Measurements from ENCODE around the gene PDZD2. TPM values are rescaled to one million over a fixed set of nuclear protein-coding genes. Genes with fewer than 3 reads are reported as not detected.

PDZD2 gene
- total and polyA plus RNA-seq, 2 donors (not counting 3 experiments of a cell fraction or from before 2014, with no cell fraction given) = 0.66 to 6.9 TPM

- H3K4me2 ChIP-seq (ENCODE audit: insufficient read depth, low read length) = no peak overlapping the region
- H3K9ac ChIP-seq (replicated peaks; ENCODE audit: extremely low read depth, insufficient read depth, low read length) = no peak overlapping the region
- H3K27ac ChIP-seq (ENCODE audit: insufficient read depth, low read depth, low read length) = no peak overlapping the region
- FAIRE-seq (no peak), DNase-seq (ENCODE audit: low read depth, low spot score) (no peak)
- no peaks in the 10 kb centered on the region for H3K79me2 ChIP-seq (ENCODE audit: control insufficient read depth, insufficient read depth, low read length)
- H3K9me3 ChIP-seq (replicated peaks; ENCODE audit: control insufficient read depth, insufficient read depth, low read length) = no peaks in the 10 kb centered on the region
- no peak for TF ChIP-seq MYC (IDR thresholded peaks at IDR 0.05; ENCODE audit: low read depth, low read length)
- no peak for TF ChIP-seq GATA2 (IDR thresholded peaks at IDR 0.05; ENCODE audit: insufficient read depth, insufficient read length, low read depth, low read length)
- TF ChIP-seq POLR2AphosphoS5 (IDR thresholded peaks at IDR 0.05; ENCODE audit: insufficient read depth, low read depth, low read length) = no peak
- TF ChIP-seq POLR2A (IDR thresholded peaks at IDR 0.05; ENCODE audit: low read depth, low read length) = no peak
- TF ChIP-seq, protein P1, sequence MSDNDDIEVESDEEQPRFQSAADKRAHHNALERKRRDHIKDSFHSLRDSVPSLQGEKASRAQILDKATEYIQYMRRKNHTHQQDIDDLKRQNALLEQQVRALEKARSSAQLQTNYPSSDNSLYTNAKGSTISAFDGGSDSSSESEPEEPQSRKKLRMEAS (IDR thresholded peaks at IDR 0.05; ENCODE audit: insufficient read depth, insufficient read length) = no peak
- H3K4me1 ChIP-seq (ENCODE audit: control insufficient read depth, extremely low read depth, insufficient read depth, low read length) = no peaks in the 10 kb centered on the region
- POLR2A ChIA-PET = no interaction called here
- CTCF ChIA-PET = no interaction called here
- H3K36me3 ChIP-seq (ENCODE audit: control insufficient read depth in 2 of 2, extremely low read depth in 1 of 2, insufficient read depth in 2 of 2, low read length in 2 of 2) = no peaks in the 10 kb centered on the region
- dilution Hi-C loops (cut with MboI; ENCODE audit: extremely low pct_ligation_motif_present, low sequenced_read_pairs) (no loop called here), intact Hi-C loops (cut with micrococcal nuclease) (no loop called here)
- H2AFZ ChIP-seq (ENCODE audit: low read depth, low read length) = no peak overlapping the region
- no peaks in the 10 kb centered on the region for H3K9me1 ChIP-seq (replicated peaks; ENCODE audit: control insufficient read depth, extremely low read depth, insufficient read depth, low read length)
- no peaks in the 10 kb centered on the region for H4K20me1 ChIP-seq (replicated peaks; ENCODE audit: control insufficient read depth, extremely low read depth, insufficient read depth, low read length)
- BruUV-seq (replicated peaks) = no TSS peak
- no peaks in the 10 kb centered on the region for H3K27me3 ChIP-seq (ENCODE audit: control insufficient read depth in 2 of 2, insufficient read depth in 2 of 2, low read length in 2 of 2)
- H3K4me3 ChIP-seq (replicated peaks in 1 of 3; ENCODE audit: insufficient read depth in 1 of 3, low read depth in 1 of 3, low read length in 3 of 3) = no peak overlapping the region
These were observed 318.2 kb downstream of the PDZD2 start for GRCh38 chr5:31957151-31957550.

GRCh38 chr5:31962351-31962751 is 323.4 kb downstream of the PDZD2 start:
- peaks cover 0 to 3% of the 10 kb centered on the region in 2 experiments for H3K27me3 ChIP-seq (ENCODE audit: control insufficient read depth in 2 of 2, insufficient read depth in 2 of 2, low read length in 2 of 2)
- no peak for FAIRE-seq
- DNase-seq (ENCODE audit: low read depth, low spot score) = no peak
- TF ChIP-seq POLR2A (IDR thresholded peaks at IDR 0.05; ENCODE audit: low read depth, low read length) (no peak), FOS (IDR thresholded peaks at IDR 0.05; ENCODE audit: borderline replicate concordance, insufficient read depth, low read length) (no peak), EZH2 (IDR thresholded peaks at IDR 0.05; ENCODE audit: borderline replicate concordance, low read depth, low read length, severe bottlenecking) (no peak), GATA2 (IDR thresholded peaks at IDR 0.05; ENCODE audit: insufficient read depth, insufficient read length, low read depth, low read length) (no peak), POLR2AphosphoS5 (IDR thresholded peaks at IDR 0.05; ENCODE audit: insufficient read depth, low read depth, low read length) (no peak), JUN (IDR thresholded peaks at IDR 0.05; ENCODE audit: borderline replicate concordance, insufficient read depth, insufficient read length, low read depth) (no peak), MYC (IDR thresholded peaks at IDR 0.05; ENCODE audit: low read depth, low read length) (no peak)
- TF ChIP-seq, protein P2, sequence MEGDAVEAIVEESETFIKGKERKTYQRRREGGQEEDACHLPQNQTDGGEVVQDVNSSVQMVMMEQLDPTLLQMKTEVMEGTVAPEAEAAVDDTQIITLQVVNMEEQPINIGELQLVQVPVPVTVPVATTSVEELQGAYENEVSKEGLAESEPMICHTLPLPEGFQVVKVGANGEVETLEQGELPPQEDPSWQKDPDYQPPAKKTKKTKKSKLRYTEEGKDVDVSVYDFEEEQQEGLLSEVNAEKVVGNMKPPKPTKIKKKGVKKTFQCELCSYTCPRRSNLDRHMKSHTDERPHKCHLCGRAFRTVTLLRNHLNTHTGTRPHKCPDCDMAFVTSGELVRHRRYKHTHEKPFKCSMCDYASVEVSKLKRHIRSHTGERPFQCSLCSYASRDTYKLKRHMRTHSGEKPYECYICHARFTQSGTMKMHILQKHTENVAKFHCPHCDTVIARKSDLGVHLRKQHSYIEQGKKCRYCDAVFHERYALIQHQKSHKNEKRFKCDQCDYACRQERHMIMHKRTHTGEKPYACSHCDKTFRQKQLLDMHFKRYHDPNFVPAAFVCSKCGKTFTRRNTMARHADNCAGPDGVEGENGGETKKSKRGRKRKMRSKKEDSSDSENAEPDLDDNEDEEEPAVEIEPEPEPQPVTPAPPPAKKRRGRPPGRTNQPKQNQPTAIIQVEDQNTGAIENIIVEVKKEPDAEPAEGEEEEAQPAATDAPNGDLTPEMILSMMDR (IDR thresholded peaks at IDR 0.05; ENCODE audit: extremely low read depth in 1 of 2, insufficient read depth in 1 of 2, low read depth in 1 of 2, low read length in 2 of 2) = no peak
- TF ChIP-seq, protein P1 (IDR thresholded peaks at IDR 0.05; ENCODE audit: insufficient read depth, insufficient read length) = no peak
- H3K9ac ChIP-seq (replicated peaks; ENCODE audit: extremely low read depth, insufficient read depth, low read length) = no peak overlapping the region
- intact Hi-C loops (cut with micrococcal nuclease) (no loop called here), dilution Hi-C loops (cut with MboI; ENCODE audit: extremely low pct_ligation_motif_present, low sequenced_read_pairs) (no loop called here)
- no peaks in the 10 kb centered on the region for H3K79me2 ChIP-seq (ENCODE audit: control insufficient read depth, insufficient read depth, low read length)
- H3K4me3 ChIP-seq (replicated peaks in 1 of 3; ENCODE audit: insufficient read depth in 1 of 3, low read depth in 1 of 3, low read length in 3 of 3) = no peak overlapping the region
- H3K9me3 ChIP-seq (replicated peaks; ENCODE audit: control insufficient read depth, insufficient read depth, low read length) = no peaks in the 10 kb centered on the region
- no peaks in the 10 kb centered on the region for H4K20me1 ChIP-seq (replicated peaks; ENCODE audit: control insufficient read depth, extremely low read depth, insufficient read depth, low read length)
- no peak overlapping the region for H3K27ac ChIP-seq (ENCODE audit: insufficient read depth, low read depth, low read length)
- H3K4me2 ChIP-seq (ENCODE audit: insufficient read depth, low read length) = no peak overlapping the region
- ChIA-PET POLR2A (no interaction called here), CTCF (interaction anchor here (2.1 kb wide), 1 partner anchor 49 kb away, joined by 4 read pairs; no protein-coding TSS in a partner anchor)
- H3K9me1 ChIP-seq (replicated peaks; ENCODE audit: control insufficient read depth, extremely low read depth, insufficient read depth, low read length) = no peaks in the 10 kb centered on the region
- H3K4me1 ChIP-seq (ENCODE audit: control insufficient read depth, extremely low read depth, insufficient read depth, low read length) = no peaks in the 10 kb centered on the region
- H3K36me3 ChIP-seq (ENCODE audit: control insufficient read depth in 2 of 2, extremely low read depth in 1 of 2, insufficient read depth in 2 of 2, low read length in 2 of 2) = no peaks in the 10 kb centered on the region
- no peak overlapping the region for H2AFZ ChIP-seq (ENCODE audit: low read depth, low read length)
- BruUV-seq (replicated peaks) = no TSS peak

Data from endothelial cell of umbilical vein (primary cell).